GM21528 (cell line): Measurements from ENCODE around the gene CAND1.
A peak's percentile ranks its signal among the peaks of the same experiment; 100 is the strongest.

Source experiments
- ATAC-seq: cut with Tn5 transposase; IDR thresholded peaks from one replicate; pipeline ENCODE4 v1.9.1; 2021; ENCODE audit warnings: mild to moderate bottlenecking, moderate library complexity; ENCODE audit not compliant: unreplicated experiment, low FRiP score

Gene CAND1

GRCh38 chr12:67268896-67269632 lies at the start of gene CAND1:
Gene CAND1 (plus strand): TSS chr12:67269358. CDS start chr12:67269718, 360 bp downstream.
- peak; percentile 80 for ATAC-seq

- ATAC-seq: no peak
These were observed 49.1 kb upstream of the CAND1 start for GRCh38 chr12:67220065-67220464.

- no peak for ATAC-seq
These were observed 46.9 kb upstream of the CAND1 start for GRCh38 chr12:67222302-67222701.

- no peak for ATAC-seq
These were observed 45.9 kb upstream of the CAND1 start for GRCh38 chr12:67223225-67223624.

GRCh38 chr12:67237231-67237630 lies 31.9 kb upstream of the CAND1 start:
- ATAC-seq: no peak

- no peak for ATAC-seq
These were observed 30.1 kb upstream of the CAND1 start for GRCh38 chr12:67239061-67239460.

- ATAC-seq: no peak
These were observed 27.7 kb upstream of the CAND1 start for GRCh38 chr12:67241482-67241881.

- no peak for ATAC-seq
These were observed 25.9 kb upstream of the CAND1 start for GRCh38 chr12:67243260-67243659.

- ATAC-seq: no peak
These were observed 23.6 kb upstream of the CAND1 start for GRCh38 chr12:67245571-67245970.

GRCh38 chr12:67251012-67251411 lies 18.1 kb upstream of the CAND1 start:
- no peak for ATAC-seq

GRCh38 chr12:67254372-67255026 lies 14.7 kb upstream of the CAND1 start:
- no peak for ATAC-seq

GRCh38 chr12:67256649-67257048 lies 12.5 kb upstream of the CAND1 start:
- ATAC-seq: no peak

- no peak for ATAC-seq
These were observed 5.7 kb upstream of the CAND1 start for GRCh38 chr12:67263471-67263870.

- ATAC-seq: peak; percentile 86
These were observed 743 bp upstream of the CAND1 start for GRCh38 chr12:67268335-67268895.

- ATAC-seq: peak; percentile 16
These were observed 745 bp downstream of the CAND1 start for GRCh38 chr12:67269633-67270573.

GRCh38 chr12:67270622-67271021 lies 1.5 kb downstream of the CAND1 start:
- no peak for ATAC-seq

- ATAC-seq: no peak
These were observed 2.8 kb downstream of the CAND1 start for GRCh38 chr12:67271976-67272375.

GRCh38 chr12:67274186-67274585 lies 5.0 kb downstream of the CAND1 start:
- ATAC-seq: no peak

GRCh38 chr12:67275380-67275913 lies 6.3 kb downstream of the CAND1 start:
- ATAC-seq: no peak

- ATAC-seq: no peak
These were observed 7.3 kb downstream of the CAND1 start for GRCh38 chr12:67276421-67276820.
